DND-41 (cell line): Measurements from ENCODE around the gene GABRE.

Experiments
- CTCF ChIP-seq: IDR thresholded peaks from 2 replicates; pipeline ENCODE4 v1.5.1; 2012; ENCODE audit warnings: borderline replicate concordance, low read length, moderate library complexity, mild to moderate bottlenecking; ENCODE audit not compliant: poor library complexity, severe bottlenecking; ENCODE audit errors: extremely low read depth
- EZH2 ChIP-seq: IDR thresholded peaks from 3 replicates; pipeline ENCODE4 v1.6.1; 2012; ENCODE audit warnings: borderline replicate concordance, low read depth, mild to moderate bottlenecking, moderate library complexity, low read length, inconsistent platforms; ENCODE audit not compliant: severe bottlenecking

- TF ChIP-seq CTCF (no peak), EZH2 (no peak)
Observed at GRCh38 chrX:151970027-151970426, 4.4 kb downstream of the GABRE start.
